GM03348 (cell line): ENCODE results near the gene PCSK5.
A peak's percentile ranks its signal among the peaks of the same experiment; 100 is the strongest.

Source experiments
- DNase-seq: peaks from one replicate; pipeline ENCODE4 v3.0.0; 2012; ENCODE audit warnings: low spot score

The PCSK5 gene

GRCh38 chr9:76399856-76400255 lies 509.4 kb downstream of the PCSK5 start:
- no peak for DNase-seq

DNA sequence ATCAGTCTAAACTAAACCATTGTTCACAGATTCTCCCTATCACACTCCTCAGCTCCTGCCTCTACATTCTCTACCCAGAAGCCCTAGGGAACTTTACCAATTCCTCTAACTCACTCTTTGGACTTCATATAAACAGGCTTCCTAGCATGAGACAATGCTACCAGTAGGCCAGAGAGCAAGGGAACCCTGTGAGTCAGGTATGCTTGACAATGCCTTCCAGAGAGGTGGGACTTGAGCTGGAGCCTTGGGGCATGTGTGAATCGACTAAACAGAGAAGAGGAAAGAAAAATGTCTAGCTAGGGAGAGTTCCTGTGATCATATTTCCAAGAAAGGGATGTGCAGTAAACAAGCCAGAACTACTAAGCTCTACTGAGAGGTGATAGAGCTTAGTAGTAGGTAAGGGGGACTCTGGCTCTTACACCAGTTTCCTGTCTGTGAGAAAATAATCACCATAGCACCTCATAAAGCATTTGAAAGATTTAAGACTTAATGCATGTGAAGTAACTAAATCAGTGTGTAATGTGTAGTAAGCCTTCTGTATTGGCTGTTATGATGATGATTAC lies 510.1 kb downstream of the PCSK5 start:
- DNase-seq: no peak

DNA sequence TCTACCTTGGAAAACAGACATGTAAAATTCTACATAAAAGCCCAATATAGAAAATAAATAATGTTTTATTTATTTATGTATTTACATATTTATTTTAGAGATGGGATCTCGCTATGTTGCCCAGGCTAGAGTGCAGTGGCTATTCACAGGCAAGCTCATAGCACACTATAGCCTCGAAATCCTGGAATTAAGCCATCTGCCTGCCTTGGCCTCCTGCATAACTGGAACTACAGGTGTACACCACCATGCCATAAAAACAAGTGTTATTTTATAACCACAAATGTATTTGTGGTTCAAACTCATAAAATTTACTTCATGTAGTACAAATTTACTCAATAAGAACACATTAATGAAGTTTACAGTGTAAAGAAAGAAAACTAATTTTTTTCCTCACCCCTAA lies 510.7 kb downstream of the PCSK5 start:
- DNase-seq: no peak

GRCh38 chr9:76401580-76402354 lies 511.3 kb downstream of the PCSK5 start:
- no peak for DNase-seq

DNA sequence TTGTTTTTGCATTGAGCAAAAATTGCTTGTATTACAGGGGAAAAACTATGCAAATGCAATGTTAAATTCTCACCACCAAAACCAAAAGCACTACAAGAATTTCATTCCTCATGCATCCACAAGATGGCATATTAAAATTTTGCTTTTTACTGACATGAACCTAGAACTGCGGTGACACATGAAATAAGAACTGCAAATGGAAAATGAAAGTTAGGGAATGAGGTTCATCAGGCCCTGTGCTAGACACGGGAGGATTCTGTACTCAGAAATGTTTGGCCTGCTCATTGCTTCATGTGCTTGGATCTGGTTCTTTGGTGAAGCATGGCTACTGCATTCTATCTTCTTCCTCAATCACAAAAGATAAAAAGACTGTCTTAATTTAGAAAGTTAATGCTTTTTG lies 512.9 kb downstream of the PCSK5 start:
- DNase-seq: peak; percentile 78

GRCh38 chr9:76404401-76404800 lies 513.9 kb downstream of the PCSK5 start:
- no peak for DNase-seq

DNA sequence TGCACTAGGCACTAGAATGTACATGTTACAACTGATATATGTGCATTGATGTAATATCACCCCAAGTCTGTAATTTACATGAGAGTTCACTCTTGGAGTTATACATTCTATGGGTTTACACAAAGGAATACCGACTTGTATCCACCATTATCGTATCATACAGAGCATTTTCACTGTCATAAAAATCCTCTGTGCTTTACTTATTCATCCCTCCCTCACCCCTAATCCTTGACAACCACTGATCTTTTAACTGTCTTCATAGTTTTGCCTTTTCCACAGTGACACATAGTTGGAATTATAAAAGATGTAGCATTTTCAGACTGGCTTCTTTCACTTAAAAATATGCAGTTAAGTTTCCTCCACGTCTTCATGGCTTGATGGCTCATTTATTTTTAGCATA lies 514.9 kb downstream of the PCSK5 start:
- DNase-seq: no peak

- no peak for DNase-seq
Measured at GRCh38 chr9:76405868-76406267, 515.4 kb downstream of the PCSK5 start.
